Measurements from ENCODE around the gene RFX5.
"Not testable (repeated sequence)": the region's sequence is repeated elsewhere in the genome, so short reads cannot be mapped to it uniquely, and the experiment has no call there.

Gene RFX5

DNA sequence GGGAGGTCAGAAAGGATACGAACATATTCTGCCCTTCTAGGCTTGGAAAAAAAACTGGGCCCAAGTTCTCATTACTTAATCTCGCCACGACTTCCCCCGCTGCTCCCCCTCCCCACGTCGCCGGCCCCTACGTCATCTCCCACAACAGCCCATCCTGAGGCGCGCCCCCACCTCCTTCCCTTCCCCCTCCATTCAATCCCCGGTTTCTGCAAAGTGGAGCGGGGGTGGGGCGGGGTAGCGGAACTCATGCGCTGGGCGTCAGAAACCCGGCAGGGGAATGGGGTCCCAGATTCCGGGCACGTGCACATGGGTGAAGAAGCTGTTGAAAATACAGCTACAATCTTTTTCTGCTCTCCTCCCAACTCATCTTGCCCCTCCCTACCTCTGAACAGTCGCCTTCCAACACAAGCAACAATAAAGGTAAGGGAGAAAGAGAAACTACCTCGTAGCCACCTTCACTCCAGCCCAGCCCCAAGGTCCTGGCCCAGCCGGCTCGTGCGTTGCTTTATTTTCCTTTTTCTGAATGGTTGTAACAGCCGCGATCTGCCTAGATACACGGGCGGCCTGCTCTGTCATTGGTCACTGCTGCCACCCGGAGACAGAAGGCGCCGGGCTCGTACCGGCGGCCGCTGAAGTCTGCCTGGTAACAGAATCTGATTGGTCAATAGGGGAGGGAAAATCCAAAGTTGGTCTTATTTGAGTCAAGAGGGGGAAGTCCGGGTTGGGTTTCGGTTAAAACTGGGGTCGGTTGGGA, at the start of gene RFX5:
RFX5 (minus strand) TSS at position 484 of the 754 bp plus-strand sequence. CDS start 932 bp downstream, outside the sequence.
- ChIA-PET POLR2A (interaction anchor here (1.2 to 2.2 kb wide), 3 partner anchors 21 to 64 kb away, joined by 3 to 9 read pairs (median 4); partner anchors contain the start of gene SELENBP1), CTCF (no interaction called here)
- DNase-seq (ENCODE audit: extremely low spot score), result peak; percentile 99
- peak; percentile 96 for TF ChIP-seq L3MBTL2 (conservative IDR thresholded peaks at IDR 0.05)
- TF ChIP-seq SUZ12 (IDR thresholded peaks at IDR 0.05), result no peak
- TF ChIP-seq BHLHE40 (IDR thresholded peaks at IDR 0.05; ENCODE audit: borderline replicate concordance), result peak; percentile 32; the same call in 1 of the 2 replicates

DNA sequence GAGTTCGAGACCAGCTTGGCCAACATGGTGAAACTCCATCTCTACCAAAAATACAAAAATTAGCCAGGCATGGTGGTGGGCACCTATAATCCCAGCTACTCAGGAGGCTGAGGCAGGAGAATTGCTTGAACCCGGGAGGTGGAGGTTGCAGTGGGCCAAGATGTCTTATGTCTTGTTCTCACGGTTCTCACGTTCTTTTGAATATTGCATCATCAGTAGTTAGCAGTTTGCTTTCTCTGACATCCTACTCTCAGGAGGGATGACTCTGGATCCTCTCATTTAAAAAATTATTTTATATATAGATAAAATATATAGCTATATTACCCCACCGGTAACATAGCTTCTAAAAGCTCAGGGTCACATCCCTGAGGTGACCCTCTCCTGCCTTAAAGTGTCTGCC, 49.2 kb upstream of the RFX5 start:
- ChIA-PET POLR2A (interaction anchor here (1.5 kb wide), 1 partner anchor 12 kb away, joined by 3 read pairs; no protein-coding TSS in a partner anchor), CTCF (interaction anchor here (1.2 to 1.4 kb wide), 2 partner anchors 14 to 95 kb away, joined by 3 to 4 read pairs; no protein-coding TSS in a partner anchor)
- DNase-seq (ENCODE audit: extremely low spot score), result not testable (repeated sequence)

DNA sequence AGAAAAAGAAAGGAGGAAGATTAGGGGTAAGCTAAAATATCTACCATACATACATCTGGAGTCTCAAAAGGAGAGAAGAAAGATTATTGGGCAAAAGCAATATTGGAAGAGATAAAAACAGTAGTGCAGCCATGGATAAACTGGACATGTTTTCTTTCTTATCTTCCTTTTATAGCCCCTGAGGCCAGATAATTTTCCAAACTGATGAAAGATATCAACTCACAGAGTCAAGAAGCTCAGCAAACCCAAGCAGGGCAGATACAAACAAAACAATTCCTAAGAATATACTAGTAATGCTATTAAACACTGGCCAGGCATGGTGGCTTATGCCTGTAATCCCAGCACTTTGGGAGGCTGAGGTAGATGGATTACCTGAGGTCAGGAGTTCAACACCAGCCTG, 46.5 kb upstream of the RFX5 start:
- POLR2A ChIA-PET, result no interaction called here
- no peak for DNase-seq (ENCODE audit: extremely low spot score)
- no peak for TF ChIP-seq CTBP1 (IDR thresholded peaks at IDR 0.05; ENCODE audit: borderline replicate concordance)
- no peak for TF ChIP-seq NFRKB (IDR thresholded peaks at IDR 0.05)
- TF ChIP-seq FOXA1 (IDR thresholded peaks at IDR 0.05), result no peak
- no peak for TF ChIP-seq SUZ12 (IDR thresholded peaks at IDR 0.05)
- TF ChIP-seq ELF4 (IDR thresholded peaks at IDR 0.05), result no peak
- no peak for TF ChIP-seq SP1 (IDR thresholded peaks at IDR 0.05)
- TF ChIP-seq, protein P1, sequence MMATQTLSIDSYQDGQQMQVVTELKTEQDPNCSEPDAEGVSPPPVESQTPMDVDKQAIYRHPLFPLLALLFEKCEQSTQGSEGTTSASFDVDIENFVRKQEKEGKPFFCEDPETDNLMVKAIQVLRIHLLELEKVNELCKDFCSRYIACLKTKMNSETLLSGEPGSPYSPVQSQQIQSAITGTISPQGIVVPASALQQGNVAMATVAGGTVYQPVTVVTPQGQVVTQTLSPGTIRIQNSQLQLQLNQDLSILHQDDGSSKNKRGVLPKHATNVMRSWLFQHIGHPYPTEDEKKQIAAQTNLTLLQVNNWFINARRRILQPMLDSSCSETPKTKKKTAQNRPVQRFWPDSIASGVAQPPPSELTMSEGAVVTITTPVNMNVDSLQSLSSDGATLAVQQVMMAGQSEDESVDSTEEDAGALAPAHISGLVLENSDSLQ (IDR thresholded peaks at IDR 0.05), result no peak
- no peak for TF ChIP-seq FOXM1 (IDR thresholded peaks at IDR 0.05; ENCODE audit: borderline replicate concordance)
- TF ChIP-seq ZNF384 (IDR thresholded peaks at IDR 0.05), result no peak
- TF ChIP-seq BHLHE40 (IDR thresholded peaks at IDR 0.05; ENCODE audit: borderline replicate concordance), result no peak
- TF ChIP-seq TARDBP (IDR thresholded peaks at IDR 0.05), result no peak
- no peak for TF ChIP-seq FOXK2 (IDR thresholded peaks at IDR 0.05)
- no peak for TF ChIP-seq ARNT (IDR thresholded peaks at IDR 0.05)
- no peak for TF ChIP-seq LEF1 (IDR thresholded peaks at IDR 0.05; ENCODE audit: borderline replicate concordance)
- TF ChIP-seq L3MBTL2 (conservative IDR thresholded peaks at IDR 0.05), result no peak
- no peak for TF ChIP-seq HDGF (IDR thresholded peaks at IDR 0.05; ENCODE audit: borderline replicate concordance)
- CTCF ChIA-PET, result interaction anchor here (1.0 kb wide), 1 partner anchor 23 kb away, joined by 4 read pairs; no protein-coding TSS in a partner anchor

DNA sequence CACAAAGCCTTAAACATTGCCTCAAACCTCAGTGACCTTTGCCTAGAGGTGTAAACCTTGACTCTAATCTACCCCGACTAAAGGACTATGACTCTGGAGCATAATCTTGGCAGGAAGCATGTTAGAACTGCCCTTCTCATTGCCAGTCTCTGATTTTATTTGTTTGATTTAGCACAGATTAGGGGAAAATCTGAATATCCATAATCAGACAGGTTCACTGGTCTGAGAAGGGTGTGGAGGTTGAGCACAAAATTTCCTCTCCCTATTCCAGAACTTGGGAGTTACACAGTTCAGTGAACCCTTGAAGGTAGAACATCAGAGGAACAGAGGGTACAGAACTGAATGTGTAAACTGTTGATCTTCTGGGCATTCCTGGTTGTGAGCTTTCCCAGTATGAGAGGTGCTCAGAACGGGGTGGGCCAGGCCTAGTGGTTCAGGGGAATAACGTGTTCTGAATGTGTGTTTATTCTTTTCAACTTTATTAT, 44.1 kb upstream of the RFX5 start:
- ChIA-PET CTCF (no interaction called here), POLR2A (no interaction called here)
- no peak for DNase-seq (ENCODE audit: extremely low spot score)
- TF ChIP-seq, protein P1 (IDR thresholded peaks at IDR 0.05), result no peak
- TF ChIP-seq ZNF384 (IDR thresholded peaks at IDR 0.05) (no peak), CTBP1 (IDR thresholded peaks at IDR 0.05; ENCODE audit: borderline replicate concordance) (no peak), SP1 (IDR thresholded peaks at IDR 0.05) (no peak), ARNT (IDR thresholded peaks at IDR 0.05) (no peak), BHLHE40 (IDR thresholded peaks at IDR 0.05; ENCODE audit: borderline replicate concordance) (no peak)

DNA sequence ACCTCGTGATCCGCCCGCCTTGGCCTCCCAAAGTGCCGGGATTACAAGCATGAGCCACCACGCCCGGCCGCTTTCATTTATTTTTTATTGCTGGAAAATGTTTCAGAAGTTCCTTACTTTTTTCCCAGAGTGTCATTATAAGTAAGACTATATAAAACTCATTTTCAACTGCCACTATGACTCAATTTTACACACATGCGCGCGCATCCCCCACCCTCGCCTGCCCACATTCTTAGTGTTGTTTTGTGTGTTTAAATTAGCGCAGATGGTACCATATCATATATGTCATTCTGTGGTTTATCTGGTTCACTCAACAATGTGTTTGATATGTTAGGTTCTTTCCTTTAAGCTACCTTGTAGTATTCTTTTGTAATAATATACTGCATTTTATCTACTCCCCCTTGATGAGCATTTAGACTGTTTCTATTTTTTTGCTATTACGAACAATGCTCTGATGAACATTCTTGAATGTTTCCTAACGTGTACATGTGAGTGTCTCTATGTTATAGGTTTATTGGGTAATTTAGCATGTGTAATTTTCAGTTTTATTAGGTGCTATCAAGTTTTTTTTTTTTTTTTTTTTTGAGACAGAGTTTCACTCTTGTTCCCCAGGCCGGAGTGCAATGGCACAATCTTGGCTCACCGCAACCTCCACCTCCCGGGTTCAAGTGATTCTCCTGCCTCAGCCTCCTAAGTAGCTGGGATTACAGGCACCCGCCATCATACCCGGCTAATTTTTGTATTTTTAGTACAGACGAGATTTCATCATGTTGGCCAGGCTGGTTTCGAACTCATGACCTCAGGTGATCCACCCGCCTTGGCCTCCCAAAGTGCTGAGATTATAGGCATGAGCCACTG, 43.4 kb upstream of the RFX5 start:
- CTCF ChIA-PET; POLR2A ChIA-PET; DNase-seq (ENCODE audit: extremely low spot score): not testable (repeated sequence)
- TF ChIP-seq ZNF384 (IDR thresholded peaks at IDR 0.05), result peak; percentile 61; the same call in 1 of the 2 replicates

DNA sequence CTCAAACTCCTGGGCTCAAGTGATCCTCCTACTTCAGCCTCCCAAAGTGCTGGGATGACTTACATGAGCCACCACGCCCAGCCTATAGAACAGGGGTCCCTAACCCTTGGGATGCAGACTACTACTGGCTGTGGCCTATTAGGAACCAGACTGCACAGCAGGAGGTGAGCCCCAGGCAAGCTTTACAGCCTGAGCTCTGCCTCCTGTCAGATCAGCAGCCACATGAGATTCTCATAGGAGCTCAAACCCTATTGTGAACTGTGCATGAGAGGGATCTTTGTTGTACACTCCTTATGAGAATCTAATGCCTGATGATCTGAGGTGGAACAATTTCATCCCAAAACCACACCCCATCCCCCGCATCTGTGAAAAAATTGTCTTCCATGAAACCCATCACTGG, 39.0 kb upstream of the RFX5 start:
- ChIA-PET POLR2A (no interaction called here), CTCF (no interaction called here)
- no peak for DNase-seq (ENCODE audit: extremely low spot score)
- TF ChIP-seq ZNF384 (IDR thresholded peaks at IDR 0.05), result no peak
- no peak for TF ChIP-seq FOXM1 (IDR thresholded peaks at IDR 0.05; ENCODE audit: borderline replicate concordance)
- no peak for TF ChIP-seq FOXA1 (IDR thresholded peaks at IDR 0.05)
- no peak for TF ChIP-seq SP1 (IDR thresholded peaks at IDR 0.05)
- no peak for TF ChIP-seq TARDBP (IDR thresholded peaks at IDR 0.05)
- no peak for TF ChIP-seq BHLHE40 (IDR thresholded peaks at IDR 0.05; ENCODE audit: borderline replicate concordance)
- no peak for TF ChIP-seq FOXK2 (IDR thresholded peaks at IDR 0.05)
- TF ChIP-seq SUZ12 (IDR thresholded peaks at IDR 0.05), result no peak
- TF ChIP-seq LEF1 (IDR thresholded peaks at IDR 0.05; ENCODE audit: borderline replicate concordance), result no peak

DNA sequence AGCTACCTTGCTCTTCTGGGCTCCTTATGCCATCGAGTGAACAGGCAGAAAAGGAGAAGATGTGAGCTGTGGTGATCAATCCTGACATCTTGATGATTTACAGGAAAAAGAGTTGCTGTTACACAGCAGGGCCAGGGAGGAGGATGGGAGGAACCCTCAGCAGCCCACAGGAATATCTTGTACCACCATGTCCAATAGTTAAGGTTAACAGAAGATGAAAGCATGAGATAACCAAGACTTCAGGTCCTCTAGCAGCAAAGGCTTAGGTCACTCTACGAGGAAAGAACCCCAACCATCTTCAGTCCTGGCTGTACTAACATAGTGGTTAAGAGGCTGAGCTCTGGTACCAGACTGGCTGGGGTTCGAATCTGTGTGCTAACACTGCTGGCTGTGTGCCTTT, 37.5 kb upstream of the RFX5 start:
- CTCF ChIA-PET, result interaction anchor here (1.4 kb wide), 1 partner anchor 44 kb away, joined by 4 read pairs; no protein-coding TSS in a partner anchor

More for the DNA sequence above, 37.5 kb upstream of the RFX5 start:
- no peak for DNase-seq (ENCODE audit: extremely low spot score)
- POLR2A ChIA-PET, result interaction anchor here (0.6 to 1.6 kb wide), 4 partner anchors 12 to 426 kb away, joined by 3 to 5 read pairs (median 3); partner anchors contain the start of genes PSMB4 and SELENBP1
- TF ChIP-seq SUZ12 (IDR thresholded peaks at IDR 0.05), result no peak
- TF ChIP-seq, protein P1 (IDR thresholded peaks at IDR 0.05), result 0 out of 2 replicates have a peak, but pooled peaks have one; percentile 12
